IPS-20b (cell line): Measurements from ENCODE around the gene SBNO2.

Source experiments
- H3K27ac ChIP-seq: one replicate; pipeline ENCODE4 v1.5.1; 2013; ENCODE audit warnings: low read length
- H3K27me3 ChIP-seq: 2 replicates; pipeline ENCODE4 v1.6.1; 2013; ENCODE audit warnings: mild to moderate bottlenecking, low read length, inconsistent platforms; ENCODE audit not compliant: insufficient read depth
- H3K36me3 ChIP-seq: 2 replicates; pipeline ENCODE4 v1.6.1; 2013; ENCODE audit warnings: low read depth, mild to moderate bottlenecking, inconsistent platforms, low read length, moderate library complexity; ENCODE audit not compliant: insufficient read depth
- H3K4me1 ChIP-seq: 2 replicates; pipeline ENCODE4 v1.6.1; 2013; ENCODE audit warnings: mild to moderate bottlenecking, control low read depth, inconsistent platforms, low read length, moderate library complexity; ENCODE audit not compliant: insufficient read depth
- H3K4me3 ChIP-seq: 2 replicates; pipeline ENCODE4 v1.5.1; 2013; ENCODE audit warnings: mild to moderate bottlenecking, low read length, inconsistent platforms
- H3K9ac ChIP-seq: 2 replicates; pipeline ENCODE4 v1.6.1; 2013; ENCODE audit warnings: low read depth, mild to moderate bottlenecking, inconsistent platforms, low read length, moderate library complexity
- H3K9me3 ChIP-seq: 2 replicates; pipeline ENCODE4 v1.6.1; 2013; ENCODE audit warnings: mild to moderate bottlenecking, low read depth, low read length, inconsistent platforms; ENCODE audit not compliant: insufficient read depth

SBNO2 gene

GRCh38 chr19:1088416-1089010, 85.6 kb downstream of the SBNO2 start:
- Histone ChIP-seq H3K36me3 (peaks cover 75% of the 10 kb centered on the region), H3K9me3 (no peaks in the 10 kb centered on the region)

GRCh38 chr19:1087813-1088415, 86.2 kb downstream of the SBNO2 start:
- Histone ChIP-seq H3K27me3 (no peaks in the 10 kb centered on the region), H3K9ac (no peak overlapping the region), H3K4me3 (no peak overlapping the region), H3K36me3 (peaks cover 75% of the 10 kb centered on the region), H3K27ac (no peak overlapping the region), H3K9me3 (no peaks in the 10 kb centered on the region), H3K4me1 (no peaks in the 10 kb centered on the region)

More at GRCh38 chr19:1088416-1089010, 85.6 kb downstream of the SBNO2 start:
- Histone ChIP-seq H3K27me3 (no peaks in the 10 kb centered on the region), H3K4me1 (no peaks in the 10 kb centered on the region), H3K27ac (no peak overlapping the region), H3K4me3 (no peak overlapping the region), H3K9ac (no peak overlapping the region)

- no peak overlapping the region for H3K9ac ChIP-seq
Observed at GRCh38 chr19:1086613-1087012, 87.5 kb downstream of the SBNO2 start.

GRCh38 chr19:1085676-1086442, 88.2 kb downstream of the SBNO2 start:
- peaks cover 59% of the 10 kb centered on the region for H3K36me3 ChIP-seq
- H3K9ac ChIP-seq: no peak overlapping the region
- H3K27ac ChIP-seq: no peak overlapping the region
- no peaks in the 10 kb centered on the region for H3K9me3 ChIP-seq
- no peaks in the 10 kb centered on the region for H3K4me1 ChIP-seq
- H3K27me3 ChIP-seq: no peaks in the 10 kb centered on the region
- no peak overlapping the region for H3K4me3 ChIP-seq

More at GRCh38 chr19:1086613-1087012, 87.5 kb downstream of the SBNO2 start:
- H3K36me3 ChIP-seq: peaks cover 66% of the 10 kb centered on the region
- H3K27me3 ChIP-seq: no peaks in the 10 kb centered on the region
- H3K27ac ChIP-seq: no peak overlapping the region
- no peak overlapping the region for H3K4me3 ChIP-seq
- H3K4me1 ChIP-seq: no peaks in the 10 kb centered on the region
- H3K9me3 ChIP-seq: no peaks in the 10 kb centered on the region

- no peak overlapping the region for H3K4me3 ChIP-seq
- no peak overlapping the region for H3K9ac ChIP-seq
- peaks cover 55% of the 10 kb centered on the region for H3K36me3 ChIP-seq
- H3K27me3 ChIP-seq: no peaks in the 10 kb centered on the region
- no peaks in the 10 kb centered on the region for H3K4me1 ChIP-seq
- no peaks in the 10 kb centered on the region for H3K9me3 ChIP-seq
- H3K27ac ChIP-seq: no peak overlapping the region
Observed at GRCh38 chr19:1085053-1085658, 88.9 kb downstream of the SBNO2 start.

GRCh38 chr19:1084024-1084868, 89.8 kb downstream of the SBNO2 start:
- Histone ChIP-seq H3K9me3 (no peaks in the 10 kb centered on the region), H3K4me3 (no peak overlapping the region), H3K27ac (no peak overlapping the region), H3K4me1 (no peaks in the 10 kb centered on the region), H3K36me3 (peaks cover 55% of the 10 kb centered on the region), H3K27me3 (no peaks in the 10 kb centered on the region), H3K9ac (no peak overlapping the region)

- Histone ChIP-seq H3K27me3 (no peaks in the 10 kb centered on the region), H3K4me1 (no peaks in the 10 kb centered on the region), H3K9ac (no peak overlapping the region), H3K9me3 (no peaks in the 10 kb centered on the region), H3K4me3 (no peak overlapping the region; the same call in 1 of the 2 replicates), H3K36me3 (peaks cover 46% of the 10 kb centered on the region), H3K27ac (no peak overlapping the region)
Observed at GRCh38 chr19:1082928-1083816, 90.9 kb downstream of the SBNO2 start.

- H3K9ac ChIP-seq: no peak overlapping the region
- H3K27ac ChIP-seq: no peak overlapping the region
- no peaks in the 10 kb centered on the region for H3K27me3 ChIP-seq
- H3K36me3 ChIP-seq: peaks cover 37% of the 10 kb centered on the region
- peak overlapping the region; percentile 64 for H3K4me3 ChIP-seq
- no peaks in the 10 kb centered on the region for H3K4me1 ChIP-seq
- H3K9me3 ChIP-seq: no peaks in the 10 kb centered on the region
Observed at GRCh38 chr19:1082165-1082927, 91.7 kb downstream of the SBNO2 start.

GRCh38 chr19:1081301-1082164, 92.5 kb downstream of the SBNO2 start:
- Histone ChIP-seq H3K4me3 (peak overlapping the region; percentile 35), H3K27ac (no peak overlapping the region), H3K36me3 (peaks cover 37% of the 10 kb centered on the region)

More at GRCh38 chr19:1081301-1082164, 92.5 kb downstream of the SBNO2 start:
- H3K4me1 ChIP-seq: no peaks in the 10 kb centered on the region
- no peak overlapping the region for H3K9ac ChIP-seq
- H3K27me3 ChIP-seq: no peaks in the 10 kb centered on the region
- H3K9me3 ChIP-seq: no peaks in the 10 kb centered on the region
